HG02840 (cell line): ENCODE results near the gene SLC25A48.

ENCODE experiments used
- ATAC-seq: cut with Tn5 transposase; IDR thresholded peaks from one replicate; pipeline ENCODE4 v1.9.1; 2021; ENCODE audit warnings: mild to moderate bottlenecking, moderate library complexity, moderate number of reproducible peaks; ENCODE audit not compliant: unreplicated experiment, low FRiP score

The SLC25A48 gene

GRCh38 chr5:135834639-135835529 is at the start of gene SLC25A48:
SLC25A48 (plus strand) TSS chr5:135834663; CDS start chr5:135834848, 185 bp downstream.
- ATAC-seq = peak; percentile 71

- no peak for ATAC-seq
Measured at GRCh38 chr5:135800656-135801055, 33.8 kb upstream of the SLC25A48 start.

- ATAC-seq = no peak
Measured at GRCh38 chr5:135810188-135810943, 24.1 kb upstream of the SLC25A48 start.

- no peak for ATAC-seq
Measured at GRCh38 chr5:135811007-135811406, 23.5 kb upstream of the SLC25A48 start.

GRCh38 chr5:135813758-135814157 is 20.7 kb upstream of the SLC25A48 start:
- ATAC-seq = no peak

GRCh38 chr5:135814316-135814715 is 20.1 kb upstream of the SLC25A48 start:
- no peak for ATAC-seq

- no peak for ATAC-seq
Measured at GRCh38 chr5:135814812-135815211, 19.7 kb upstream of the SLC25A48 start.

GRCh38 chr5:135821061-135821801 is 13.2 kb upstream of the SLC25A48 start:
- no peak for ATAC-seq

- no peak for ATAC-seq
Measured at GRCh38 chr5:135821802-135822201, 12.7 kb upstream of the SLC25A48 start.

- ATAC-seq = no peak
Measured at GRCh38 chr5:135822286-135822685, 12.2 kb upstream of the SLC25A48 start.

GRCh38 chr5:135822959-135823358 is 11.5 kb upstream of the SLC25A48 start:
- no peak for ATAC-seq

- ATAC-seq = no peak
Measured at GRCh38 chr5:135823881-135824280, 10.6 kb upstream of the SLC25A48 start.

GRCh38 chr5:135824541-135825041 is 9.9 kb upstream of the SLC25A48 start:
- no peak for ATAC-seq

GRCh38 chr5:135825373-135826220 is 8.9 kb upstream of the SLC25A48 start:
- no peak for ATAC-seq

- ATAC-seq = no peak
Measured at GRCh38 chr5:135826221-135826525, 8.3 kb upstream of the SLC25A48 start.

- ATAC-seq = no peak
Measured at GRCh38 chr5:135826994-135827671, 7.3 kb upstream of the SLC25A48 start.

GRCh38 chr5:135827965-135828781 is 6.3 kb upstream of the SLC25A48 start:
- ATAC-seq = no peak

- ATAC-seq = no peak
Measured at GRCh38 chr5:135828782-135829127, 5.7 kb upstream of the SLC25A48 start.

GRCh38 chr5:135829179-135829578 is 5.3 kb upstream of the SLC25A48 start:
- no peak for ATAC-seq
